Esophagus squamous epithelium (tissue), 5 donors: ENCODE measurements around the gene GEMIN8. TPM values are rescaled to one million over a fixed set of nuclear protein-coding genes. Genes with fewer than 3 reads are reported as not detected.

Experiments used
- DNase-seq: peaks from one replicate; lab custom pipeline; 2025; lab: John Stamatoyannopoulos, UW
- H3K27ac ChIP-seq, 4 donors: fragments of 200-600 bp; sonication (generic); one replicate each; pipeline ENCODE4 v1.5.1; 2016 to 2019; ENCODE audit warnings: mild to moderate bottlenecking in 1 of 4
- H3K27me3 ChIP-seq, 4 donors: fragments of 200-600 bp; sonication (generic); 1 replicate in 3 of 4; 2 replicates in 1 of 4; pipeline versions ENCODE4 v1.5.1 to v1.6.0; 2017 to 2021; ENCODE audit warnings: antibody characterized with exemption in 1 of 4
- H3K36me3 ChIP-seq, 3 donors: fragments of 200-600 bp; sonication (generic); one replicate each; pipeline ENCODE4 v1.5.1; 2016 to 2019
- H3K4me1 ChIP-seq, 3 donors: fragments of 200-600 bp; sonication (generic); one replicate each; pipeline ENCODE4 v1.5.1; 2017 to 2019
- H3K4me3 ChIP-seq, 4 donors: fragments of 200-600 bp; sonication (generic); 1 replicate in 3 of 4; 2 replicates in 1 of 4; pipeline ENCODE4 v1.5.1; 2016 to 2019; ENCODE audit warnings: mild to moderate bottlenecking in 2 of 4, moderate library complexity in 1 of 4
- H3K9me3 ChIP-seq, 3 donors: fragments of 200-600 bp; sonication (generic); one replicate each; pipeline ENCODE4 v1.5.1; 2016 to 2019
- POLR2A ChIP-seq, 4 donors: fragments of 450-650 bp; IDR thresholded peaks; one replicate each; pipeline ENCODE4 v1.6.1; 2017; ENCODE audit warnings: antibody characterized with exemption in 4 of 4, mild to moderate bottlenecking in 4 of 4, moderate library complexity in 3 of 4
- WGBS, 2 donors: methylation state at CpG; one replicate each; pipeline ENCODE4 v1.1.5; 2018; 5-methylcytosine and 5-hydroxymethylcytosine counted together
- intact Hi-C: fragments of 100-400 bp; cut with DNase I; formaldehyde crosslinking; loops from one replicate; pipeline ENCODE4 v1.15.0; 2022
- total RNA-seq, 4 donors: library from RNA; depleted of rRNA; stranded (reverse); fragments of >200 nt; gene quantifications; one replicate each; pipeline ENCODE4 v1.1.0, GENCODE V29; 2016
- TF ChIP-seq, protein P1 (sequence below), 6 experiments: fragments of 450-650 bp in 4 of 6; fragments of 200-600 bp in 2 of 6; sonication (generic) in 2 of 6; IDR thresholded peaks; one replicate each; pipeline ENCODE4 v1.5.1; 2016 to 2019; ENCODE audit warnings: antibody characterized with exemption in 6 of 6, mild to moderate bottlenecking in 4 of 6, moderate library complexity in 4 of 6
- donor health status: DM: yes; HTN: yes; CAD: no.

The GEMIN8 gene
- total RNA-seq, 4 donors from 2014 or later = 12.2 to 20.8 (median 15.7) TPM

GRCh38 chrX:14064626-14065432 lies 35.1 kb upstream of the GEMIN8 start:
- H3K4me1 ChIP-seq = no peaks in the 10 kb centered on the region
- no peaks in the 10 kb centered on the region for H3K27me3 ChIP-seq
- no peaks in the 10 kb centered on the region for H3K9me3 ChIP-seq
- no peak for DNase-seq
- no peaks in the 10 kb centered on the region for H3K36me3 ChIP-seq
- no peak overlapping the region for H3K4me3 ChIP-seq
- TF ChIP-seq, protein P1, sequence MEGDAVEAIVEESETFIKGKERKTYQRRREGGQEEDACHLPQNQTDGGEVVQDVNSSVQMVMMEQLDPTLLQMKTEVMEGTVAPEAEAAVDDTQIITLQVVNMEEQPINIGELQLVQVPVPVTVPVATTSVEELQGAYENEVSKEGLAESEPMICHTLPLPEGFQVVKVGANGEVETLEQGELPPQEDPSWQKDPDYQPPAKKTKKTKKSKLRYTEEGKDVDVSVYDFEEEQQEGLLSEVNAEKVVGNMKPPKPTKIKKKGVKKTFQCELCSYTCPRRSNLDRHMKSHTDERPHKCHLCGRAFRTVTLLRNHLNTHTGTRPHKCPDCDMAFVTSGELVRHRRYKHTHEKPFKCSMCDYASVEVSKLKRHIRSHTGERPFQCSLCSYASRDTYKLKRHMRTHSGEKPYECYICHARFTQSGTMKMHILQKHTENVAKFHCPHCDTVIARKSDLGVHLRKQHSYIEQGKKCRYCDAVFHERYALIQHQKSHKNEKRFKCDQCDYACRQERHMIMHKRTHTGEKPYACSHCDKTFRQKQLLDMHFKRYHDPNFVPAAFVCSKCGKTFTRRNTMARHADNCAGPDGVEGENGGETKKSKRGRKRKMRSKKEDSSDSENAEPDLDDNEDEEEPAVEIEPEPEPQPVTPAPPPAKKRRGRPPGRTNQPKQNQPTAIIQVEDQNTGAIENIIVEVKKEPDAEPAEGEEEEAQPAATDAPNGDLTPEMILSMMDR (IDR thresholded peaks at IDR 0.05) = no peak
- no peak for TF ChIP-seq POLR2A (IDR thresholded peaks at IDR 0.05)
- intact Hi-C loops = no loop called here
- WGBS, 2 donors = 69 to 71% methylated on average over 6 to 14 of the region's 19 CpGs
- no peak overlapping the region for H3K27ac ChIP-seq

DNA sequence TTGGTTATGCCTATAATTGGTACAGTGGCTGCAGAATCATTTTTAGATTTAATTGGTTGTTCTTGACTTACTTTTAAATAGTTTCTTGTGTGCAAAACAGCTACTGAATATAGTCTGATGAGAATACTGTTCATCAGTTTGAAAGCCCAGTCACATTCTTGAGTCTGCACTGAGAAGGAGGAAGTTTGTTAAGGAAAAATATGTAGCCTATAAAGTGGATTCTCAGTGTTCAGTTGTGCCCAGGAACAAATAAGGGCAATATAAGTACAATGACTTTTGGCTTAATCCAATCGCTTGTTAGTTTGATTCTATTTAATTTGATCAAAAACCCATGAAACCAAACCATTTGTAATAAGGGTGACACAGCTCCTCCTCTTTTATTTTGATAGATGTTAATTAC lies 32.8 kb upstream of the GEMIN8 start:
- WGBS, 2 donors = 67 to 100% methylated on average over 1 of the region's 1 CpG
- no peak overlapping the region for H3K27ac ChIP-seq
- no peak overlapping the region for H3K4me3 ChIP-seq
- no peaks in the 10 kb centered on the region for H3K27me3 ChIP-seq
- no peaks in the 10 kb centered on the region for H3K36me3 ChIP-seq
- DNase-seq = no peak
- TF ChIP-seq, protein P1 (IDR thresholded peaks at IDR 0.05) = no peak
- no peak for TF ChIP-seq POLR2A (IDR thresholded peaks at IDR 0.05)
- H3K4me1 ChIP-seq = no peaks in the 10 kb centered on the region
- intact Hi-C loops = no loop called here
- no peaks in the 10 kb centered on the region for H3K9me3 ChIP-seq

DNA sequence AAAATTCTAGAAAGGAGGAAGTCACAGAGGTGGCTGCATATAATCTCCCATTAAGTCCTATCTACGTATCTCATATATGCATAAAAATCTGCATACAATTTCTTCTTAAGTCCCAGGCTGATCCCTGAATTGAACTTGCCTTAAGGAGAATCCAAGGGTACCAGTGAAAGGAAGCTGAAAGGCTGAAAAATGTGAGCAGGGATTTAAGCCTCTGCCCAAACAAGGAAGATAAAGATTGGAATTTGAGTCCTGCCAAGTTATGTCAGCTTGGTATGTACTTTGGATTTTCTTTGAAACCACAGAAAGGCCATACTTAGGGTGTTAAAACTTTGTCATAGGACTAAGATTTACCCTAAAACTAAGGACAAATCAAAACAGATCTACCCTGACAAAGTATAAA lies 26.5 kb upstream of the GEMIN8 start:
- no peak for TF ChIP-seq POLR2A (IDR thresholded peaks at IDR 0.05)
- TF ChIP-seq, protein P1 (IDR thresholded peaks at IDR 0.05) = no peak
- WGBS, 2 donors = 30 to 42% methylated on average over 1 of the region's 1 CpG
- Histone ChIP-seq H3K27me3 (no peaks in the 10 kb centered on the region), H3K36me3 (no peaks in the 10 kb centered on the region), H3K9me3 (no peaks in the 10 kb centered on the region), H3K27ac (no peak overlapping the region), H3K4me1 (no peaks in the 10 kb centered on the region), H3K4me3 (no peak overlapping the region)
- intact Hi-C loops = no loop called here
- DNase-seq = no peak

DNA sequence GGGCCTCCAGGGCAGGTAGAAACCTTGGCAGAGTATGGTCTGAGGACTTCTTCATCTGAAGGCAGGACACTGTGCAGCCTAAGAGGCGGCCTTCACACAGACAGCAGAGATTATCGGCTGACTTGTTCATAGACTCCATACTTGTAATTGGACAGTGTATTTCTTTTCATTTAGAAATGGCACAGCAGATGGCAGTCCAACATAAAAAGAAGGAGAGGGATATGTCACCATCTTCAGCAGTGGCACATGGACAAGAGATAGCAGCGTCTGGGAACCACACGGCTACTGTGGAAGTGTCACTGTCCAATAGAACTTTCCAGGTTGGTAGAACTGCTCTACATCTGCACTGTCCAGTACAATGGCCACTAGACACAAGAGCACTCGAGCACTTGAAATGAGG lies 21.7 kb upstream of the GEMIN8 start:
- H3K4me3 ChIP-seq = no peak overlapping the region
- H3K36me3 ChIP-seq = no peaks in the 10 kb centered on the region
- TF ChIP-seq, protein P1 (IDR thresholded peaks at IDR 0.05) = no peak
- TF ChIP-seq POLR2A (IDR thresholded peaks at IDR 0.05) = no peak
- no peaks in the 10 kb centered on the region for H3K4me1 ChIP-seq
- no peaks in the 10 kb centered on the region for H3K27me3 ChIP-seq
- no peak for DNase-seq
- intact Hi-C loops = no loop called here
- WGBS, 2 donors = 52 to 71% methylated on average over 1 to 5 of the region's 5 CpGs
- peaks cover 0 to 3% (median 0%) of the 10 kb centered on the region in 3 donors for H3K9me3 ChIP-seq
- no peak overlapping the region for H3K27ac ChIP-seq

DNA sequence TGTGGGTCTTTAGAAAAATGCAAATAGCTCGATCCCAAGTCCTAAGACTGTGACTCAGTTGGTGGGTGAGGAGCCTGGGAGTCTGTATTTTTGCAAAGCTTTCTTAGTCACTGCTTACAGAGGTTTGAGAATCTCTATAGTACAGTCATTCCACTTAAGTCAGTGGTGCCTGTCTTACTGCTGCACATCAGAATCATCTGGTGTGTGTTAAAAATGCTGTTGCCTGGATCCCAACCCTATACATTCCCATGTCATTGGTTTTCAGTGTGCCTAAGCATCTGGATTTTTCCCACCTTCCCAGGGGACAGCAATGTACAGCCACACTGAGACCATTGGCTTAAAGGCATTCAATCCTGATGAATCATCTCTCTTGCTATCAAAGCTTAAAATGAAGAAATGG lies 21.0 kb upstream of the GEMIN8 start:
- peaks cover 0 to 3% (median 0%) of the 10 kb centered on the region in 3 donors for H3K9me3 ChIP-seq
- H3K27ac ChIP-seq = no peak overlapping the region
- no peak overlapping the region for H3K4me3 ChIP-seq
- H3K36me3 ChIP-seq = no peaks in the 10 kb centered on the region
- no peaks in the 10 kb centered on the region for H3K27me3 ChIP-seq
- no peak for TF ChIP-seq POLR2A (IDR thresholded peaks at IDR 0.05)
- TF ChIP-seq, protein P1 (IDR thresholded peaks at IDR 0.05) = no peak
- no peaks in the 10 kb centered on the region for H3K4me1 ChIP-seq
- 22% methylated on average over 1 of the region's 1 CpG; no CpG with 5 or more reads in 1 of the 2 donors for WGBS, 2 donors
- no peak for DNase-seq
- intact Hi-C loops = no loop called here
